HepG2 (cell line): ENCODE data around the gene KATNBL1. TPM values are rescaled to one million over a fixed set of nuclear protein-coding genes. Genes with fewer than 3 reads are reported as not detected.
A peak's percentile ranks its signal among the peaks of the same experiment; 100 is the strongest.

ENCODE experiments used
- CBX5 ChIP-seq: sonication (generic); formaldehyde crosslinking; IDR thresholded peaks from 2 replicates; pipeline ENCODE4 v1.4.0; 2020; ENCODE audit warnings: missing genetic modification reagents, borderline replicate concordance
- FOSL2 ChIP-seq: sonication (generic); formaldehyde crosslinking; IDR thresholded peaks from 2 replicates; pipeline ENCODE4 v1.4.0; 2020; ENCODE audit warnings: missing genetic modification reagents
- HNRNPL ChIP-seq: fragments of 200-400 bp; formaldehyde crosslinking; IDR thresholded peaks from 2 replicates; pipeline ENCODE4 v1.6.1; 2017; ENCODE audit warnings: mild to moderate bottlenecking, low read depth, low read length
- HNRNPLL ChIP-seq: fragments of 200-400 bp; formaldehyde crosslinking; IDR thresholded peaks from 2 replicates; pipeline ENCODE4 v1.6.1; 2017; ENCODE audit warnings: mild to moderate bottlenecking, low read depth, low read length; ENCODE audit not compliant: poor library complexity, severe bottlenecking
- JUND ChIP-seq: sonication (generic); formaldehyde crosslinking; IDR thresholded peaks from 2 replicates; pipeline ENCODE4 v1.8.0; 2022; ENCODE audit warnings: mild to moderate bottlenecking, missing genetic modification reagents
- MBD4 ChIP-seq: IDR thresholded peaks from 2 replicates; pipeline ENCODE4 v1.6.1; 2012; ENCODE audit warnings: low read length, inconsistent platforms, borderline replicate concordance
- NCOA1 ChIP-seq: sonication (generic); formaldehyde crosslinking; IDR thresholded peaks from 2 replicates; pipeline ENCODE4 v1.9.0; 2021; ENCODE audit warnings: missing genetic modification reagents
- PTBP1 ChIP-seq: fragments of 200-400 bp; formaldehyde crosslinking; IDR thresholded peaks from 2 replicates; pipeline ENCODE4 v1.6.1; 2018; ENCODE audit warnings: low read length, low read depth; ENCODE audit not compliant: poor library complexity, severe bottlenecking
- REL ChIP-seq: sonication (generic); formaldehyde crosslinking; conservative IDR thresholded peaks from 2 replicates; pipeline ENCODE4 v1.8.0; 2022; ENCODE audit warnings: mild to moderate bottlenecking, missing genetic modification reagents, moderate library complexity
- ZC3H13 ChIP-seq: sonication (generic); formaldehyde crosslinking; IDR thresholded peaks from 2 replicates; pipeline ENCODE4 v1.8.1; 2023; ENCODE audit warnings: mild to moderate bottlenecking, missing genetic modification reagents, moderate library complexity
- ZNF121 ChIP-seq: sonication (generic); formaldehyde crosslinking; IDR thresholded peaks from 2 replicates; pipeline ENCODE4 v1.5.0; 2020; ENCODE audit warnings: mild to moderate bottlenecking, missing genetic modification reagents
- ZNF30 ChIP-seq: sonication (generic); formaldehyde crosslinking; IDR thresholded peaks from 2 replicates; pipeline ENCODE4 v1.5.0; 2020; ENCODE audit warnings: mild to moderate bottlenecking, missing genetic modification reagents
- ZNF33A ChIP-seq: sonication (generic); formaldehyde crosslinking; IDR thresholded peaks from 2 replicates; pipeline ENCODE4 v1.5.1; 2020; ENCODE audit warnings: missing genetic modification reagents, mild to moderate bottlenecking, moderate library complexity, borderline replicate concordance
- ZNF383 ChIP-seq: sonication (generic); formaldehyde crosslinking; IDR thresholded peaks from 2 replicates; pipeline ENCODE4 v1.4.0; 2020; ENCODE audit warnings: missing genetic modification reagents, mild to moderate bottlenecking, borderline replicate concordance
- ZNF552 ChIP-seq: sonication (generic); formaldehyde crosslinking; IDR thresholded peaks from 2 replicates; pipeline ENCODE4 v1.9.0; 2022; ENCODE audit warnings: missing genetic modification reagents, mild to moderate bottlenecking, borderline replicate concordance
- ZNF563 ChIP-seq: sonication (generic); formaldehyde crosslinking; IDR thresholded peaks from 2 replicates; pipeline ENCODE4 v1.8.0; 2022; ENCODE audit warnings: mild to moderate bottlenecking, moderate library complexity, missing genetic modification reagents
- ZNF598 ChIP-seq: sonication (generic); formaldehyde crosslinking; IDR thresholded peaks from 2 replicates; pipeline ENCODE4 v1.5.1; 2020; ENCODE audit warnings: mild to moderate bottlenecking, missing genetic modification reagents, borderline replicate concordance
- ZNF678 ChIP-seq: sonication (generic); formaldehyde crosslinking; IDR thresholded peaks from 2 replicates; pipeline ENCODE4 v1.4.0; 2020; ENCODE audit warnings: mild to moderate bottlenecking, missing genetic modification reagents
- ZNF788 ChIP-seq: sonication (generic); formaldehyde crosslinking; IDR thresholded peaks from 2 replicates; pipeline ENCODE4 v1.5.0; 2020; ENCODE audit warnings: mild to moderate bottlenecking, missing genetic modification reagents, borderline replicate concordance
- polyA plus RNA-seq, 8 experiments: library from polyadenylated mRNA; depleted of rRNA in 3 of 8; stranded (reverse) in 7 of 8; unstranded in 1 of 8; fragments of >200 nt; fragmentation: Illumina TruSeq in 4 of 8; extraction: Trizol in 4 of 8; gene quantifications; 2 replicates each; pipeline versions ENCODE4 v1.2.1 to v1.2.3, GENCODE V29; 2011 to 2016; ENCODE audit warnings: low read depth in 4 of 8, missing spikeins in 1 of 8, mixed read lengths in 1 of 8; ENCODE audit not compliant: insufficient read depth in 1 of 8
- total RNA-seq, 5 experiments: library from RNA; depleted of rRNA; stranded (reverse); fragments of >200 nt; fragmentation: Illumina TruSeq; extraction: Trizol; gene quantifications; 2 replicates each; pipeline ENCODE4 v1.2.3, GENCODE V29; 2016; ENCODE audit warnings: low read depth in 1 of 5
- TF ChIP-seq, protein P1 (sequence below): sonication (generic); formaldehyde crosslinking; IDR thresholded peaks from 2 replicates; pipeline ENCODE4 v1.4.0; 2020; ENCODE audit warnings: missing genetic modification reagents
- TF ChIP-seq, protein P2 (sequence below): sonication (generic); formaldehyde crosslinking; IDR thresholded peaks from 2 replicates; pipeline ENCODE4 v1.5.0; 2020; ENCODE audit warnings: missing genetic modification reagents
- TF ChIP-seq, protein P3 (sequence below): sonication (generic); formaldehyde crosslinking; IDR thresholded peaks from 2 replicates; pipeline ENCODE4 v1.8.1; 2023; ENCODE audit warnings: mild to moderate bottlenecking, missing genetic modification reagents, borderline replicate concordance
- TF ChIP-seq, protein P4 (sequence below): sonication (generic); formaldehyde crosslinking; IDR thresholded peaks from 2 replicates; pipeline ENCODE4 v1.8.1; 2023; ENCODE audit warnings: mild to moderate bottlenecking, missing genetic modification reagents

KATNBL1 gene
- total and polyA plus RNA-seq, 2 of the 13 experiments (the other 11 are each of a cell fraction or from before 2014, with no cell fraction given) = 23.4 to 42.8 TPM

DNA sequence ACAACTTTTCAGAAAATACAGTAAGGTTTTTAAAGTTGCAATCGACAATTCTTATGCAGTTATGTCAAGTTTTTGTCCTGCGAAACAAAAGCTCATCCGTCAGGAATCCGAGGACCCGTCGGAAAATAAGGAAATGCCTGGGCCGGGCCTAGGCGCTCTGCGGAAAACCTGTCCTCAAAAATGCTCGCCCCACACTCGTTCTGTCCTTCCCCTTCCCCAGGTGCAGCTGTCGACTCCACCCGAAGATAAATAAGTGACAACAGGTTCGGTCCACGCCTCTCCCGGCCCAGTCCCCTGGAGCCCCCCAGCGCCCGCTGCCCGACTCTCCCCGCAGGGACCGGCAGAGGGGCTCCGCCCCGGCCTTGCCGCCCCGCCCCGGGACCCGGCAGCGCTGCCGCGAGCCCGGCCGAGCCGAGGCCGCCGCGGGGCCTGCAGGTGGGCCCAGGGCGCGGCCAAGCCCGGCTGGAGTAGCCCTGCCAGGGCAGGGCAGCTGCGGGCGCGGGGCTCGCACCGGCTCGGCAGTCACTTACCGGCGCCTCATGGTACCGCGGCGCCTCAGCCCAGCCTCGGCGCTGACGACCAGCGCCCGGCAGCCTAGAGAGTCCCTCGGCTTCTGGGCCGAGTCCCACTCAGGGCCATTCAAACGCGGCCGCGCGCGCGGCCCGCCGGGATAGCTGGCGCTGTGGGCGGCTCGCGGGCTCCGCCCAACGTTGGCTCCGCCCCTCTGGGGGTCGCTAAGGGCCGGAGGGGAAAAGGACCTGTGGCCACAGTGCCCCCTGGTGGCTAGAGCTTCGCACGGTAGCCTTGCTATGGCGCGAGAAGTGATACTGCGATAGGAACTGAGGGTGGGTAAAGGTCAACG, at the start of gene KATNBL1 (continued):
- TF ChIP-seq, protein P1, sequence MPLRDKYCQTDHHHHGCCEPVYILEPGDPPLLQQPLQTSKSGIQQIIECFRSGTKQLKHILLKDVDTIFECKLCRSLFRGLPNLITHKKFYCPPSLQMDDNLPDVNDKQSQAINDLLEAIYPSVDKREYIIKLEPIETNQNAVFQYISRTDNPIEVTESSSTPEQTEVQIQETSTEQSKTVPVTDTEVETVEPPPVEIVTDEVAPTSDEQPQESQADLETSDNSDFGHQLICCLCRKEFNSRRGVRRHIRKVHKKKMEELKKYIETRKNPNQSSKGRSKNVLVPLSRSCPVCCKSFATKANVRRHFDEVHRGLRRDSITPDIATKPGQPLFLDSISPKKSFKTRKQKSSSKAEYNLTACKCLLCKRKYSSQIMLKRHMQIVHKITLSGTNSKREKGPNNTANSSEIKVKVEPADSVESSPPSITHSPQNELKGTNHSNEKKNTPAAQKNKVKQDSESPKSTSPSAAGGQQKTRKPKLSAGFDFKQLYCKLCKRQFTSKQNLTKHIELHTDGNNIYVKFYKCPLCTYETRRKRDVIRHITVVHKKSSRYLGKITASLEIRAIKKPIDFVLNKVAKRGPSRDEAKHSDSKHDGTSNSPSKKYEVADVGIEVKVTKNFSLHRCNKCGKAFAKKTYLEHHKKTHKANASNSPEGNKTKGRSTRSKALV (CRISPR knock-in tag) = peak; percentile 62; the same call in 1 of the 2 replicates
- no peak for TF ChIP-seq PTBP1
- TF ChIP-seq HNRNPL = no peak
- TF ChIP-seq FOSL2 (CRISPR knock-in tag) = peak; percentile 51
- no peak for TF ChIP-seq REL (CRISPR knock-in tag)
- TF ChIP-seq, protein P2, sequence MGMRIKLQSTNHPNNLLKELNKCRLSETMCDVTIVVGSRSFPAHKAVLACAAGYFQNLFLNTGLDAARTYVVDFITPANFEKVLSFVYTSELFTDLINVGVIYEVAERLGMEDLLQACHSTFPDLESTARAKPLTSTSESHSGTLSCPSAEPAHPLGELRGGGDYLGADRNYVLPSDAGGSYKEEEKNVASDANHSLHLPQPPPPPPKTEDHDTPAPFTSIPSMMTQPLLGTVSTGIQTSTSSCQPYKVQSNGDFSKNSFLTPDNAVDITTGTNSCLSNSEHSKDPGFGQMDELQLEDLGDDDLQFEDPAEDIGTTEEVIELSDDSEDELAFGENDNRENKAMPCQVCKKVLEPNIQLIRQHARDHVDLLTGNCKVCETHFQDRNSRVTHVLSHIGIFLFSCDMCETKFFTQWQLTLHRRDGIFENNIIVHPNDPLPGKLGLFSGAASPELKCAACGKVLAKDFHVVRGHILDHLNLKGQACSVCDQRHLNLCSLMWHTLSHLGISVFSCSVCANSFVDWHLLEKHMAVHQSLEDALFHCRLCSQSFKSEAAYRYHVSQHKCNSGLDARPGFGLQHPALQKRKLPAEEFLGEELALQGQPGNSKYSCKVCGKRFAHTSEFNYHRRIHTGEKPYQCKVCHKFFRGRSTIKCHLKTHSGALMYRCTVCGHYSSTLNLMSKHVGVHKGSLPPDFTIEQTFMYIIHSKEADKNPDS = 0 out of 2 replicates have a peak, but pooled peaks have one; percentile 35
- TF ChIP-seq ZNF678 (CRISPR knock-in tag) = no peak
- TF ChIP-seq ZNF788 (CRISPR knock-in tag) = peak; percentile 57; the same call in 1 of the 2 replicates
- no peak for TF ChIP-seq ZNF33A (CRISPR knock-in tag)
- no peak for TF ChIP-seq ZC3H13 (CRISPR knock-in tag)
- no peak for TF ChIP-seq JUND (CRISPR knock-in tag)
- TF ChIP-seq ZNF598 (CRISPR knock-in tag) = peak; percentile 83; the same call in 1 of the 2 replicates
- no peak for TF ChIP-seq ZNF30 (CRISPR knock-in tag)
- peak; percentile 35; the same call in 1 of the 2 replicates for TF ChIP-seq ZNF552 (CRISPR knock-in tag)
- TF ChIP-seq NCOA1 = no peak
- TF ChIP-seq MBD4 = no peak
- TF ChIP-seq ZNF121 = peak; percentile 54; the same call in 1 of the 2 replicates
- TF ChIP-seq, protein P3, sequence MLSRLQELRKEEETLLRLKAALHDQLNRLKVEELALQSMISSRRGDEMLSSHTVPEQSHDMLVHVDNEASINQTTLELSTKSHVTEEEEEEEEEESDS = no peak
- 0 out of 2 replicates have a peak, but pooled peaks have one; percentile 64 for TF ChIP-seq ZNF563 (CRISPR knock-in tag)
- TF ChIP-seq HNRNPLL = peak; percentile 70
- TF ChIP-seq CBX5 (CRISPR knock-in tag) = peak; percentile 66; the same call in 1 of the 2 replicates
- TF ChIP-seq, protein P4, sequence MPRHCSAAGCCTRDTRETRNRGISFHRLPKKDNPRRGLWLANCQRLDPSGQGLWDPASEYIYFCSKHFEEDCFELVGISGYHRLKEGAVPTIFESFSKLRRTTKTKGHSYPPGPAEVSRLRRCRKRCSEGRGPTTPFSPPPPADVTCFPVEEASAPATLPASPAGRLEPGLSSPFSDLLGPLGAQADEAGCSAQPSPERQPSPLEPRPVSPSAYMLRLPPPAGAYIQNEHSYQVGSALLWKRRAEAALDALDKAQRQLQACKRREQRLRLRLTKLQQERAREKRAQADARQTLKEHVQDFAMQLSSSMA (CRISPR knock-in tag) = no peak
- no peak for TF ChIP-seq ZNF383
